Activated CD8-positive, alpha-beta memory T cell treated with anti-CD3 and anti-CD28 coated beads for 24 hours (primary cell): ENCODE data around the gene INO80.
"Not testable (repeated sequence)": the region's sequence is repeated elsewhere in the genome, so short reads cannot be mapped to it uniquely, and the experiment has no call there.

ENCODE experiments used
- DNase-seq: peaks from one replicate; pipeline ENCODE4 v3.0.0-alpha.2; 2020

Gene INO80

GRCh38 chr15:40992241-40992741 lies 123.8 kb downstream of the INO80 start:
- no peak for DNase-seq

DNA sequence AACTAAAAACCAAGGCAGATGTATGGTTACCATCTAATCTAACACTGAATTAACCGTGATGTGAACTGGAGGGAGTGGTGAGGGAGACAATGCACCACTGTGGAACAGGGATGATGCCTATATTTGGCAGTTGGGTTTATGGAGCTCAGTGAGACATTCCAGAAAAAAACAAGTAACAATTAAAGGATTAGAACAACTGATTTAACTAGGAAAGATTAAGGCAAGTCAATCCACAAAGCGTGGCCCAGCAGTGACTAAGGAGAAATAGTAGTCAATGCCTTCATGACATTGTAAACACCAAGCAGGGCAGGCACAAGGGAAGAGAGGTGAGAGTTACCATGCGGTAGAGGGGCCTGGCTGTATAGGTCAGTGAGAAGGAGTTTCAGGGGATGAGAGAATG lies 124.7 kb downstream of the INO80 start:
- DNase-seq = no peak

- no peak for DNase-seq
Measured at GRCh38 chr15:40990789-40991188, 125.3 kb downstream of the INO80 start.

DNA sequence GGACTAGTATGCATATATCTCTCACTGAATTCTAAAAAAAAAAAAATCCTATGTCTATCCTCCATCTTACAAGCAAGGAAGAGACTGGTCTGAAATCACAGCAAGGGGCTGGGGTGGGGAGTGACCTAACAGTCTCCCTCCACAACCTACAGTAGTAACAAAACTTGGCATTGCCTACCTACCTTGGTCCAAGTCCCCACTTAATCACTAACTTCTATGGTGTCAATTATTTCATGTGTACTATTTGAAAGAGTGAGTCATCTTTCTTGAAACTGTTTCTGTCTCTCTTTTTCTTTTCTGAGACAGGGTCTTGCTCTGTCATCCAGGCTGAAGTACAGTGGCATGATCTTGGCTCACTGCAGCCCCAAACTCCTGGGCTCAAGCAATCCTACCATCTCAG lies 126.0 kb downstream of the INO80 start:
- no peak for DNase-seq

- no peak for DNase-seq
Measured at GRCh38 chr15:40988156-40988555, 127.9 kb downstream of the INO80 start.

DNA sequence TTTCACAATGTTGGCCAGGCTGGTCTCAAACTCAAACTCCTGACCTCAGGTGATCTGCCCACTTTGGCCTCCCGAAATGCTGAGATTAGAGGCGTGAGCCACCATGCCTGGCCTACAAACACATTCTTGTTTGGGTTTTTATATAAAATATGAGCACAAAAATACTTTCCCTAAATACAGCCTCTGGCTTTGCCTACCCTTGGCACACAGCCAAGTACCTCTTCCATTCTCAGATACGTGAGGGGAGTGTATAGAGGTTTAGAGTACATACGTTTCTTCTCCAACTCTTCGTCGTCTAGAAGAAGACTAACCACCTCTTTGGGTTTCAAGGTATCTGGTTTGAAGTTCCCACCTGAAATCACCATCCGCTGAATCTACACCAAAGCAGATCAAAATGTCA lies 129.3 kb downstream of the INO80 start:
- DNase-seq = no peak

GRCh38 chr15:40985541-40986330 lies 130.3 kb downstream of the INO80 start:
- no peak for DNase-seq

- no peak for DNase-seq
Measured at GRCh38 chr15:40984964-40985363, 131.1 kb downstream of the INO80 start.

DNA sequence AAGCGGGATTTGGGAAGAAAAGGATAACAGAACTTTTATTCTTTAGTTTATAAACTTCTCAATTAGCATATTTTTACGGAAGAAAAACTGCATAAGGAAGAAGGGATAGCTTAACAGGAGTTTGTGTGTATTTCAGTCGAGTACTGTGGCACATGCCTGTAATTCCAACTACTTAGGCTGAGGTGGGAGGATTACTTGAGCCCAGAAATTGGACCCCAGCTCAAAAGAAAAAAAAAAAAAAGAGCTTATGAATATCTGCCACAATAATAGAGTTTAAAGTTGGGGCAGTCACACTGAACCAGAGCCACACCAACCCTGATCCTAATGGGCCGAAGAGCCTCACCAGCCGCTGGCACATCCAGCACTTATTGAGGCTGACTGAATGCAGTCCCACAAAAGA lies 131.7 kb downstream of the INO80 start:
- DNase-seq = no peak

GRCh38 chr15:40982855-40983254 lies 133.2 kb downstream of the INO80 start:
- no peak for DNase-seq

DNA sequence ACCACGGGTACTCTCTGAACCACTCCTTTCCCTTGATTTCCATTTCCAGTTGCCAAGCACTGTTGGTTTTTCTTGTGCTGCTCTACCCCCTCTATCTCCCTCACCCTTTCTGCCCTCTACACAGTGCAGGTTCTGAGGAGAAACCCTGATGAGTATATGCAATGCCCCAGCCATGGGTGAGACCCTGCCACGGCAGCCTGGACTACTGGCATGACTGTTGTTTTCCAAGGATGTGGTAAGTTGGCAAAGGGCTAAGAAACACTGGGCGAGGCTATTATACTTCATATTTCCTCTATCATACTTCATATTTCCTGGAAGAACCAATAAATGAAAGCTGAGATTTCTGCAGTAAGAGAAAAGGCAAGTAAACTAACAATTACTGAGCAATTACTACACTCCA lies 134.9 kb downstream of the INO80 start:
- no peak for DNase-seq

- no peak for DNase-seq
Measured at GRCh38 chr15:40978562-40978961, 137.5 kb downstream of the INO80 start.

GRCh38 chr15:40978141-40978540 lies 137.9 kb downstream of the INO80 start:
- DNase-seq = no peak

- no peak for DNase-seq
Measured at GRCh38 chr15:40976819-40977218, 139.3 kb downstream of the INO80 start.

DNA sequence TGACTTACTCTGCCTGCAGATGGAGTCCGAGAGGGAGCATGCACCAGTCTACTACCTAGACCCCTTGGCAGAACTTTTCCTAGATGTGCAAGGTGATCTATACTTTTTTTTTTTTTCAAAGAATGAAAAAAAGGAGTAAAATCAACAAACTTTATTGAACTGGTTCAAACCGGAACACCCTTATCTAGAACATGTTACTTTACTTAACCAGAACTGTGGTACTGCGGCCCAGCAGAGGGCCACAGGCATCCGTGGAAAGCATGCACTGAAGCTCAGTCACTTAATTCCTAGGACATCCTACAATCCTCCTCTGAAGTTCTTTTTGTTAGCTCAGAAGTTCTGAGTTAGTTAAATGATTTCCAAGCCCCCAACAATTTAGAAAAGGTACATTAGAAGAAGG lies 141.2 kb downstream of the INO80 start:
- no peak for DNase-seq

- no peak for DNase-seq
Measured at GRCh38 chr15:40969363-40969762, 146.7 kb downstream of the INO80 start.

GRCh38 chr15:40968290-40969085 lies 147.6 kb downstream of the INO80 start:
- DNase-seq = no peak

GRCh38 chr15:40964634-40965033 lies 151.4 kb downstream of the INO80 start:
- no peak for DNase-seq

GRCh38 chr15:40964006-40964405 lies 152.1 kb downstream of the INO80 start:
- no peak for DNase-seq

DNA sequence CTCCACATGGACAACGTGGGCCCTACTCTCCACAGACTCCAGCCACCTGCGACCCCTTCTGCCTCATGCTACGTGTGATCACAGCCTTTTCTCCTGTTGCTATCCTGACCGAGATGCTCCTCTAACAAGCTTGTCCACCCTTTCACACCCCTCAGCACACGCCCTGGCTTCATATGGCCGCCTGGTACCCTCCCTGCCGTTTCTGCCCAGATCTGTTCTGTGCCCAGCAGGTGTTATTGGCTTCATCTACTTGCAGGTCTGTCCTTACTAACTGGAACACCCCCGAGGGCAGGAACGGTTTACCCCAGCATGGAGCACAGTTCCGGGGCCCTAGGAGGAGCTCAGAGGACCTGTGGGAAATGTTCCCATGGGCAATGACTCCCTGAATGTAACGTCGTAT lies 152.9 kb downstream of the INO80 start:
- DNase-seq = no peak

DNA sequence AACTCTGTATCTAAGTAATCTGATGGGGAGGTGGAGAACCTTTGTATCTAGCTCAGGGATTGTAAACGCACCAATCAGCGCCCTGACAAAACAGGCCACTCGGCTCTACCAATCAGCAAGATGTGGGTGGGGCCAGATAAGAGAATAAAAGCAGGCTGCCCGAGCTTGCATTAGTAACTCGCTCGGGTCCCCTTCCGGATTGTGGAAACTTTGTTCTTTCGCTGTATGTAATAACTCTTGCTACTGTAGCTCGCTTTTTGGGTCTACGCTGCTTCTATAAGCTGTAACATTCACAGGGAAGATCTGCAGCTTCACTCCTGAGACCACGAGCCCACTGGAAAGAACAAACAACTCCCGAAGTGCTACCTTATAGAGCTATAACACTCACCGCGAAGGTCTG lies 153.8 kb downstream of the INO80 start:
- not testable (repeated sequence) for DNase-seq

- DNase-seq = not testable (repeated sequence)
Measured at GRCh38 chr15:40961740-40962139, 154.3 kb downstream of the INO80 start.

GRCh38 chr15:40960925-40961324 lies 155.2 kb downstream of the INO80 start:
- DNase-seq = peak; percentile 49
